EL (cell line): ENCODE results near the gene SLC30A7.

Experiments used
- DNase-seq: peaks from one replicate; pipeline ENCODE4 v3.0.0-alpha.2; 2016

The SLC30A7 gene

DNA sequence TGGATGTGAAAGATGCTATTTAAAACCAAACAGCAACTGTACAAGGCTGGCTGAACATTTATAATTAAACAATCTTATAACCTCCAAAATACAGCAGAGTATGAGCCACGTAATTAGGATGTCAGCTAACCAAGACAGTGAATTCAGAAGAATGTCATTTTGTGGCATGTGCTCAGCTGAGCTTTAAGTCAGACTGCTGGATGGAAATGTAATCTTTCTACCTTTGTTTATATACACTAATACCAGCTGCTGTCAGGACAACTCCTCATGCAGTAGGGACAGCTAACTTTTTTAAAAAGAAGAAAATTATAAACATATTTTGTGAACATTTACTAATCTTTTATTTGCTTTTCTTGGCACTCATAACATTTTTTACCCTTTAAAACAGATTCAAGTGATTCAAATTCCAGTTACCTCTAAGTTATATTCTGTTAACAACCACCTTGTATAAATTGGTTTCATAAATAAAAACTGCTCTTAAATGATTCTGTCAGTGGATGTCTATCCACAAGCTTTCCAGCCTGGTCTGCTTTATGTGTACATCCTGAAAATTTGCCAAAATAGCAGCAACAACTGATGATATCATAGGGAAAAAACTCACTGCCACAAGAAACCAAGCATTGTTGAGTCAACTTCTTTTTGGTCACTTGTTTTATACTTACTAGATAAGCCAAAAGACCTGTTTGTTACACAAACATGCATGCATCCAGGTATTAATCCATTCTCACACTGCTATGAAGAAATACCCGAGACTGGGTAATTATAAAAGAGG, 93.6 kb downstream of the SLC30A7 start:
- DNase-seq: peak; percentile 85

DNA sequence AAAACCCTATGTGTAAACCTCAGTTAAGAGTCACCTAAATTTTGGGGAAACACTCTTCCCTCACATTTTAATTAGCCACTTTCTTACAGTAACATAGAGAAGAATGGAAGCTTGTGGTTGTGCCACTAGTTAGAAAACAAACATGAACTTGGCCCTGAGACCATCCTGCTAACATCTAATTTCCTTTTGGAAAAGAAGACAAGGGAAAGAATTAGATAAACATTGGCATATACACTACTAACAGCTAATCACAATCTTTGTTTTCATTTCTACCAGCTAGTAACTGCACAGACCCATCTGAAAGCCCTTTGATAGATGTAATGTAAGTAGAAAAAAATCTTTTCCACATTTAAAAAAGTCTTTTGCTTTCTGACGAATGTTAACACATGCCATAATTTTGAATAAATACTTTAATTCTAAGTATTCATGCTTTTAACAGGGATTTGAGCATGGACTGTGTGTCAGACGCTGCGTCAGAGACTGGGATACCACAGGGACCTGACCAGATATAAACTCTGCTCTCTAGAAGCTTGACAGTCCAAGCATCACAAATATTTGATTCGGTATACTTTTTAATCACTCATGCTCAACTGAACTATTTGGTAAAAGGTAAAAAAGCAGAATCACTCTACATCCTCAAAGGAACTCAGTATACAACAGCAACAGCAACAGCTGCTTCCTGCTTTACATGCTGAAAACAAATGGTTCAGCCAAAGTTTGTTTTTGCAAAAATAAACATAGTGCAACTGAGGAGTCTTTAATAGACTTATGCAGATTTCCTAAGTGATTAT, 99.5 kb downstream of the SLC30A7 start:
- no peak for DNase-seq

DNA sequence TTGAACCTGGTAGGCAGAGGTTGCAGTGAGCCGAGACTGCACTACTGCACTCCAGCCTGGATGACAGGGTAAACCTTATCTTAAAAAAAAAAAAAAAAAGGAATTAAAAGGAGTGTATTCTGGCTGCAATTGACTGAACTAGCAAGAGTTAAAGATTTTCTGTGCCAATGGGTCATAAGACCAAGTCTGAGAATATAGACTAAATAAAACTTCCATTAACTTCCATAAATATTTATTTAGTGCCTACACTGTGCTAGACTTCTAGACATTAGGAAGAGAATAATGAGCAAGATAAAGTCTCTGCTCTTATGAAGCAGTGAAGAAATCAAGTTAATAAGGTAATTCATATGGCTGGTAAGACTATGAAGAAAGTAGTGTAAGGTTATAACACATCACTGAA, 102.5 kb downstream of the SLC30A7 start:
- DNase-seq: no peak

DNA sequence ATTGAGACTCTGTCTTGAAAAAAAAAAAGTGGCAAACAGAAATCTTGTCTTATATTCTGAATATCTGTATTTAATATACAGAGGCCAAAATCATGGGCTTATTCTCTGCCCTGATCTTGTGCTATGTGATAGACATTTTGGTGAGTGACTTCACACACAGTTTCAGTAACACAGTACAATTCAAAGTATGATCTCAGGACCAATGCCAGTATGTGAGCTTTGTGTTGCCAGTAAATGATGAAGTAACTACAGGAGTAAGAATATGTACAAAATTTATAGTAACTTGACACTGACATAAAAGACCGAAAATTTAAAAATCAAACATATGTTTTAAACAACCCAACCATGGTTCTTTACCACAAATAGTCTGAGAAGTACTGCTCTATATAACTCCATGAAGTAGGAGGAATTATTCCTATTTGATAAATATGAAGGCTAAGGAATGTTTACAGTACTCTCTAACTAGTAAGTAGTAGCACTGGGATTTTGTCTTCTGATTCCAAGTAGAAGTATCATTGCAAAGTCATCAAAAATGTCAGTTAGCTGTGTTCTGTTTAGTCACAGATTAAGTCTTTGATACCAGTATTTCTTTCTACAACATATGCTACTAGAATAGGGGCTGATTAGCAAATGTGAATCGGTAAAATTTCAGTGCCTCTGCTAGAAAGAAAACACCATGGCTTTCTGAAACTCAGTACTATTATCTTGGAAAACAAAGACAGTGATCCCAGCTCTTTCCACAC, 104.4 kb downstream of the SLC30A7 start:
- no peak for DNase-seq

DNA sequence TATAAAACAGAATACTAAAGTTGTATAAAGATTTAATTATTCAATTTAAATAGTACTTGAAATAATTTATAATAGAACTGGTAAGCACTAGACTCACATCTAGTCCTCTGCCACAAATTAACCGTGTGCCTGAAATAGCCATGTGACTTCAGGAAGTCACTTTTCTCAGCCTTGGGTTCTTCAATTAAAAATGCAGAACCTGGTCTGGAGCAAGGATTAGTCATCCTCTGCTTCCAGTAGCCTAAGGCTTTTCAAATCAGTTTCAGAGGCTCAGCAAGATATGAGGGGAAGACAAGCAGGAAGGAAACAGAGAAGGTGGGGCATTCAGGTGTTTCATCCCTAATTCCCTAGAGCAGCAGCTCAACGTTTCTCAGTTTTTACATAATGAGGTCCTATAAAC, 106.7 kb downstream of the SLC30A7 start:
- peak; percentile 65 for DNase-seq

DNA sequence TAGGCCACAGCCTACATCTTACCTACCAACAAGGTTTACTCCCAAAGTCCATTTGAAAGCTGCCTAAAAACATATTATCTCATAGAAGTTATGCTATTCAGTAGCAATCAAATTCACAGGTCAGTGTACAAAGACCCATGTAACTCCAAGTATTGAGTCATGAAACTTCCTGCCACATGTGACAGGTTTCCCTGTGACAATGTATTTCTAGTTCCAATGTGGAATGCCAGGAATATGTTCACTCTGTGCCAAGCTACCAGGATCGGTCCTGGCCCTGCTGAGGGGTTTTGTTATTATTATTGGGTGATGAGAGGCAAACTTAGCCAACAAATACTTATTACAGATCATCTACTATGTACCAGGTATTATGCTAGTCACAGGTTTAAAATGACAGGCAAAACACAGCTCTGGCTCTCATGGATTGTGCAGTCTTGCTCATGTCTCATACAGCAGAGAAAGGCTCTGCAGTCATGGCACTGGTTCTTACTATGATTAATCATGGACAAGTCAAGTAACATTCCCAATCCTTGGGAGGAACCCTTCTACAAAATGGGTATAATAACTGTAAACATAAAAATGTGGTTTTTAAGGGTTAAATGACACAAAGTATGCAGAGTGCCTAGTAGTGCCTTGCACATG, 107.2 kb downstream of the SLC30A7 start:
- no peak for DNase-seq

DNA sequence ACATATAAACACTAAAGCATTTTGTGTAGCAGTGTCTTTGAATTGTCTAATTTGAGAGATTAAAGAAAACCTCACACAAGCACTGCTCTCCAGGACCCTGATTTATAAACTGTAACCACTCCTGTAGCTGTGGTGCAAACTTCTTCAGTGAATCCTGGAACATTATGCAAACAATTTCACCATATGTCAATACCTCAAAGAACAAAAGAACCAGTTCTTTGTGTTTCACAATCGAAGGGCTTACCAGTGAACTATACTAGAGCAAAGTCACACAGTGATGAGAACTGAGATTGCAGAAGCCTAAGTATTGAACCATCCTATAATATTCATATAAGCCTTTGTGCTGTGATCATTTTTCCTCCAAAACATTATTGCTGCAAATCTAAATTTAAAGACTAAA, 108.2 kb downstream of the SLC30A7 start:
- no peak for DNase-seq

DNA sequence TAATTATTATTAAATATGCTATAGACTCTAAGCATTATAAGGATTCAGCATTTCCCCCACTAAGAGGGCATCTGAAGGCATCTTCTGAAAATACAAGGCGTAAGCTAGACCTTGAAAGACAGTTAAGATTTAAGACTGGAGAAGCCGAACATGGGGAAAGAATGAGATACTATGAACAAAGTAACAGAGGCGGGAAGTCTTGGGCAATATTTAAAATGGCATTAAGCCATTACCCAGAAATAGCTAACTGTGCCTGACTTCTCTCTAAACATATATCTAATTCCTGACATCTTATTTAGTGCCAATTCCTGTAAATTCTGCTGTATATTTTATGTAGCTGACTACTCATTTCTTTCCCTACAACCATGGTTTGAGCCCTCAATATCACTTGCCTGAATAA, 108.8 kb downstream of the SLC30A7 start:
- DNase-seq: no peak

DNA sequence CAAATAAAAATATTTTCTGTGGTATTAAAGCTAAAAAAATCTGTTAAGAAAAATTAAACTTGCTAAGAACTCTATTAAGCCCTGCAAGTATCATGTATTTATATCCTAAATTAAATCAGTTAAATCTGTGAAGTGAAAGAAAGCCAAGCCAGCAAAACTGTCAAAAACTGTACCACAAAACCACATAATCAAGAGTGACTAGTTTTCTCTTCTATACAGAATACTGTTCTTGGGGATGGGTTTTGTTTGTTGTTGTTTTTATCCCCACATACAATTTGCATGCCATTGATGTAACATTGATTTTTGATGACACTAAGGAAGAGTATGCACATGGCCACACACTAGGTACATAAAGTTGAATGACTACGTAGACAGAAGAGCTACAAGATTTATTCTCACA, 109.3 kb downstream of the SLC30A7 start:
- no peak for DNase-seq

DNA sequence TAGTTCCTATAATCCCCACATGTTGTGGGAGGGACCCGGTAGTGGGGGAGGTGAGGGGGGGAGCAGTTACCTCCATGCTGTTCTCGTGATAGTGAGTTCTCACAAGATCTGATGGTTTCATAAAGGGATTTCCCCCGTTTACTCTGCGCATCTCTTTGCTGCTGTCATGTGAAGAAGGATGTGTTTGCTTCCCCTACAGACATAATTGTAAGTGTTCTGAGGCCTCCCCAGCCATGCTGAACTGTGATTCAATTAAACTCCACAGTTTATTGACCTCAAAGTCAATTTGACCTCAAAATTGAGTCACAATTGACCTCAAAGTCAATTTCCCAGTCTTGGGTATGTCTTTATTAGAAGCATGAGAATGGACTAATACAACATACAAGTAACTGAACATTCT, 110.0 kb downstream of the SLC30A7 start:
- peak; percentile 28 for DNase-seq

DNA sequence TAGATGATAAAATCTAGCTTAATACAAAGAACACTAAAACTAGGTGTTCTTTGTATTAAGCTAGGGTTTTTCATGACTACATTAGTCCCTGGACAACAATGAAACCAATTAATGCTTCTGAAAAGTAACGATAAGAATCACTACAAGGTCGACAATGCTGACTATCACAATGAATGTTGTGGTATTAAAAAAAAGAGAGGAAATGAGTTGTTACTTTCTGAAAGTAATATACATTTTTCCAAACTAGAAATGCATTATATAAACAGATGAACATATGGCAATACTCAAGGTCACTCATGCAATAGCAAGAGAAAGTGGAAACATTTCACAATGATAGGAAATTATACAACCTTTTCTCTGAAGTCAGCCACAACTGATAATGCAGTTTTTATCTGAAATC, 110.7 kb downstream of the SLC30A7 start:
- no peak for DNase-seq

DNA sequence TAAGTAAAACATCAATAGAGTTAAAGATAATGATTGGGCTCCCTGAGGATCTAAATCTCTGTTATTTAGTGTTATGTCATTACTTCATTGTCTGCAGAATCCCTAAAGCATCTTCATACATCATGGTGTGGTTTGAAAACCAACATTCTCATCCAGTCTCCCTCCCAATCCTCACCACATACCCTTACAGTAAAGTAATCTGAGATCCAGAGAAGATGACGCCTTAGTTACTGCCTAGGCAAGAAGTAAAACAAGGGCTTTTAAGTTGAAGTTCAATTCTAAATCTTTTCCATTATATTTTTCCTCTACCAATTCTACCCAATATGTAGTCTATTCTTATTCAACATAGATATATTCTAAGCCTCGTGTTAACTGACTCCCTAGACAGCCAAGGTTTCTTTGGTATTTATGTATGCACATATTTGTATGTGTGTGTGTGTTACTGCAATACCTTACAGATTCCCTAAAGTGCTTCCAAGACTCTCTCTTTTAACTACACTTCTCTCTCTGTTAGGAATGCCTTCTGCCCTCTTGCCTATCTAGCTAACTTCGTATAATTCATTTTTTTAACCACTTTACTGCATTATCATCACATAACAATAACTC, 112.4 kb downstream of the SLC30A7 start:
- DNase-seq: no peak

DNA sequence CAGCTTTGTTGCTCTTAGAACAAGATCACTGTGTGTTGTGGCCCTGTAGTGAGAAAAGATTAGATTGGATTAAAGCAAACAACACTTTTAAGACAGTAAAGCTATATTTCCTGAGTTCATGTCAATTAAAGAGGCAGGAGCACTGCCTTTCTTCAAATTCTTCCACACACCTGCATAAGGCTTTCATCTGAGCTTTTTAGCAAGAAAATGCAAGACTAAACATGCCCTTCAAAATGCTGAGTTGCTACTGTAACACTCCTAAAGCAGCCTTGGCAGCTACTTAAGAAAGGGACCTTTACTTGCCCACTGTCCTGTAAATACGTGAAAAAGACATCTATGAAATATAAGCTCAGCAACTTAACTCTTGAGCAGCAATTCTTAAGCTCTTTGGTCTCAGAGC, 117.9 kb downstream of the SLC30A7 start:
- DNase-seq: no peak

DNA sequence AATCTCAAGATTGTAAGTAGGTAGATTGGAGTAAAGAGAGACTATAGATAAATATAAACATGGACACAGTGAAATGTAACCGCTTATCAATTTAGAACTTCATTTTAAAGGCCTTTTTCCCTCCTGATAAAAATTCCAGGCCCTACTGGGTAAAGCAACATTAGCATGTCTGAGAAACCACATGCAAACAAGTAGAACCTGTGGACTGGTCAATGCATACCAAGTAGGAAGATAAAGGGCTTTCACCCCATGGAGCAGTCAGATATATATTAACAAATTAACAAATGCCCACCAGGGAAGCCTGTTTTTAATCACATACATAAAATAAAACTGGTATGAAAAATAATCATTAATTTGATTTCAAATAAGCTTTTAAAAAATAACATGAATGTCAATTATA, 121.6 kb downstream of the SLC30A7 start:
- no peak for DNase-seq

DNA sequence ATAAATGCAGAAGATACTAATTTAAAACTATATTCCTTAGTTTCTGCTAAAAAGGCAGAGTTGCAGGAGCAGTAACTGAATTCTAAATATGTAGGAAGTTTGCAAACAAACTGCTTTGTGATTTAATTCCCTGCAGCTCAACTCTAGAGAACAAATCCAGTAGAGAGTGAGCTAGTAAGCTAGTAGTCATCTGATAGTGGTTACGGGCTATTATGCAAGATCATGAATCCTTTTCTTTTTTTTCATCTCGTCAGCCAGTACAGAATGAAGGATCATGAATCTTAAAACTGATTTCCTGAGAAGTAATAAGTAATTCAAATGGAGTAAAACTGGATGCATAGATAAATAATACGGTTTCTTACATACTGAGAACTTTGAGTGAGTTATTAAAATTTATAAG, 126.4 kb downstream of the SLC30A7 start:
- no peak for DNase-seq

DNA sequence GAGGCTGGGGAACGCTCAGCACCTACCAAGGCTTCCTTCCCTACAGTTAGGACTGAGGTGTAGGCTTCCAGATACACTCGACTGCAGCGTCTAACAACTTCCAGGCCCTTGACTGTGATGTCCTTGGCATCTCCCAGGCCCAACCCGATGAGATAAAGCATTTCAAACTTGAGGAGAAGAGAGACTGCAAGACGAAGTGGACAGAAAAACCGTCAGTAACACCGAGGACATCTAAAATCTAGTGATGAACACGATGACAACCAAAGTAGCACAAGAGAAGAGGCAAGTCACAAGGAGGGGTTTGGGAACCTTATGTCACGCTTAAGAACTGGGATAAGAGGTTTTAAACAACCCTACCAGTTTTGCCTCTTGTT, 129.4 kb downstream of the SLC30A7 start:
- peak; percentile 34 for DNase-seq

DNA sequence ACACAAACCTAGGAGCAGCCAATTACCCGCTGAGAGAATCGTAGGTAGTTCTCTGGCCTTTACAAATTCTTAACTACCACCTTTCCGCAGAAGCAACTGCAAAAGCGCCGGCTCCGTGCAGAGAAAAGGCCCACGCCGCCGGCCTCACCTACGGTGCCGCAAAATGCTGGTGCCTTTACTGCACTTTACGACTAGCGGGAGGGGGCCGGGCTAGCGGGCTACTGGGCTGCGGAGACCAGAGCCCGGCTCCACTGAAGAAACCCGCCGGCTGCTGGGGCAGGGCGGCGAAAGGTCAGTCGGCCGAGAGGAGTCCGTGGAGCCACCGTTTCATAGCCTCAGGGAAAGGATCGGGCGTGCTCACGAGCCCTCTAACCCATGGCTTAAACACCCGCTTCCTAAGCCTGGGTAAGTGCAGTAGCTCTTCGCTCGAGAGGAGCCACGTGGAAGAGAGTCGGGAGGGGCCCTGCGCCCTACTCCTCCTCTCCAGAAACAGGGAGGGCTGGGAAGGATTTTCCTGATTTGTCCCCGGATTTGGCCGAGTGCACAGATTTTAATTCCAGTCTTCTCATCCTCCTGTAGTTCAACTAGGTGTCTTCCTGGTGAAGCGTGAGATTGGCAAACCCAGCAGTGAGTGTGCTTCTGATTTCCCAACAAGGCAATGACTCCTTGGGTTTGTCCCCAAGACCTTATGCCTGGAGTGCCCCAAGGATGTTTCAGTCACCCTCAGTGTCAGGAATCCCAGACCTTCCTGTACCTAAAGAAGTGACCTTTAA, 130.0 kb downstream of the SLC30A7 start, which contains the start of gene DPH5:
Gene DPH5 (minus strand): TSS at position 128 of the 773 bp plus-strand sequence. CDS start 341 bp downstream, outside the sequence.
- DNase-seq: peak; percentile 92

DNA sequence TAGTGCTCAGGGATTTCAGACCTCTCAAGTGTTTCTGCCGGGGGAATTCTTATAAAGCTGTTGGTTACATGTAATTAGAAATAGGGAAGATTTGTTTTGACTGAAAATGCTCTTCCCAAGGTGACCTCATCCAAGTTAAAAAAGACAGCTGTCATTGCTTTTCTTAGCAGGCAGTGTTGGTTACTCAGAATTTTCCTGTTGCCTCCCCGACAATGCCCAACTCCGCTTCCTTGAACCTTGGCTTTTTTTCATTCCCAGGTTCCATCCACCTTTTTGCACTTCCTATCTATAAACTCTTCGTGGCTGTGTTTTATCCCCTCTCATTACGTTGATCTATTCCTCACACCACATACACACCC, 130.5 kb downstream of the SLC30A7 start:
- no peak for DNase-seq

DNA sequence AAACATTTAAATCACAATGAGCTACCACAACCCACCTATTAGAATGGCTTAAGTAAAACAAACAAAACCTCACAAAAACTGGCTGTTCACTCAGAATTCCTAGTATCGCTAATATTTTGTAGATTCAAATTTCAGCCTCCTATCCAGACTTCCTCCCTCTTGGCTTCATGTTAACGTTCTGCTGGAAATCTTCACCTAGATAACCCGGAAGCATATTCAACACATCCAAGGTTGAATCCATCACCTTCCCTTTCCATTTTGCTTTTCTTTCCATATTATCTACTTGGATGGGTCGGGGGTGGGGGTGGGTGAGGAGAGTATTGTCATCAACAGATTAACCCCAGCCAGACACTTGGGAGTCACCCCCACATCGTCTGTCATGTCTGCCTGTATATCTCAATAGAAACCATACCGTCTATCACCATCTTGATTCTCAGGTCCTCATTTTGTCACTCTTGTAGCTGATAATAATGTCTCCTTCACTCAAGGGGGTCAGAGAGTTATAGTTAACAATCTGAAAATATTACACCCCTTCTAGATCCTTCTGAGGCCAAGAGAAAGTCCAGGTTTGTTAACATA, 131.4 kb downstream of the SLC30A7 start:
- DNase-seq: no peak

DNA sequence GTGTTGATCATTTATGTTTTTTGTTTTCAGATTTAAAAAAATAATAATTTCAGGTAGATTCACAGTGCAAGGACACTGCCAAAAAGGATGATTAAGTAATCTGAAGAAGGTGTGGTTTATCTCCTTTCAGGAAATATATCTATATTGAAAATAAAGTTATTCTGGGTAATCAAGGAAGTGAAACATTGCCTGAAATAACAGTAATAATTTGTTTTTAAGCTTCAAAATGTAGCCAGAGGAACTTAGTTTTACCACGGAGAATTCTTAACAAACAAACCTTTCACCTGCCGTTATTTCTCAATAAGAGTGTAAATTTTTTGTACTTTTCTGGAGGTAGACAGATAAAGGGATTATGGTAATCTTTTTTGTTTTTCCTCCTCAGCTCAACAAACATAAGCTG, 132.6 kb downstream of the SLC30A7 start:
- DNase-seq: no peak

DNA sequence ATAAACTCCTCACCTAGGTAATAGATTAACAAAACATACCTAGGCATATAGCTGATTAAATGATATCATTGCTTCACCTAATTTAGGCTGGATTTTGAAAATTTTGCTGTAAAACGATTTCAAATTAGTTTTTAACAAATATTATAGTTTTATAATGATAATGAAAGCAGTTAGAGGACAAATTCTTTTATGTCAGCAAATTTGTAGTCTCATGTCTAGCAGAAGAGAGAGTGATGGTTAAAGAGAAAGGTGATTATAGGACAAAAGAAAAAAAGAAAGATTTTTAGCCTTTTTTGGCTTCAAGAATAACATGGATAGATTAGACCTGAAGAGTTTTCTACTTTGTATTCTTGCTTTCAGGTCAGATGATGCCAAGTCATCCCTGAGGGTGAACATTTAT, 133.3 kb downstream of the SLC30A7 start:
- no peak for DNase-seq

DNA sequence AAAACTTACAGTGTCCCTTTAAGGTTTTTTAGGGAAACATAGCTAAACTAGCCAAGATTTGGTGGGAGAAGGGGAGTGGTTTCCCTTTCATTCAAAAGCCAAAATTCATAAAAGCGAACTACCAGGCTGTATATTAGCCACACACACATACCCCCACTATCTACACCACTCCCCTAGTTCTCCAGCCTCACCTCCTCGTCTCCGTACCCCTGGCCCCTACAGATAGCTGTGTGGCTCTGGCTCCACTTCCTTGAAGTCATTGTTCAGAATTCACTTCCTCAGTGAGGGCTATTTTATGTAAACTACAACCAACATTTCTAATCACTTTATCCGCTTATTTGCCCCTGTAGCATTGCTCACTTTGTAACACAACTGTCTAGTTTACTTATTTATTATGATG, 135.0 kb downstream of the SLC30A7 start:
- DNase-seq: no peak
